ENCODE data around the gene CHN2.

CHN2 gene

DNA sequence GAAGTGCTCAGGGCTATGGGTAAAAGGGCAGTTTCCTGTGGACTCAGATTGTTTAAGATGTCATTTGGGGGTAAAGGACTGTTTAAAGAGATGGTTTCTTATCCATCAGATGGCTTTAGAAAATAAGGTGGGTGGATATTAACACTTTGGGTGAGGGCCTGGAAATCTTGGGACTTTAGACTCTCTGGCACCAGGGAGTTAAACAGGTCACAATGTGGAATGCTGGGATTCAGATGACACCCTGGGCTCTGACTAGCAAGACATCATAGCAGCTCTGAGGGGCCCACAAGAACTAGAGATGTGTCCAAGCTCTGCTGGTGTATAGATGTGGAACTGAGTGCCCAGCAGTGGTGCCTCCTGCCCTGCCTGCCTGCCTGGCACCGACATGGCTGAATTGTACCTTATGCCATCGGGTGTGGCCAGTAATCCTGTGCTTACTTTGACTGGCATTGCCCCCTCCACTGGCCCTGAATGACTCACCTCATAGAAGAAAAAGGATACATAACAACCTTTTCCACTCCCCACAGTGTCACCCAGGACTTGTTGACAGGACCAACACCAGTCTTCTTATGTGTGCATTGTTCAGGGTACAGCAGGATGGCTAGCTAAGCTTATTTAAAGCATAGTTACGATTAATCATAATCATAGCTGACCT lies 269.1 kb downstream of the CHN2 start:
- no peak for TF ChIP-seq TAF1 (IDR thresholded peaks at IDR 0.05; ENCODE audit: low read depth, low read length)
- no peak for TF ChIP-seq PAX5 (IDR thresholded peaks at IDR 0.05; ENCODE audit: insufficient read depth, low read length, severe bottlenecking)
- no peak for TF ChIP-seq SPI1 (IDR thresholded peaks at IDR 0.05; ENCODE audit: low read depth, low read length)
- no peak for TF ChIP-seq POU2F2 (IDR thresholded peaks at IDR 0.05; ENCODE audit: low read depth, low read length)
- TF ChIP-seq POLR2A (IDR thresholded peaks at IDR 0.05; ENCODE audit: low read depth, low read length): no peak
- no peak for TF ChIP-seq POLR2AphosphoS5 (IDR thresholded peaks at IDR 0.05; ENCODE audit: low read depth, low read length)
- DNase-seq (ENCODE audit: insufficient read length, low spot score): no peak
- no peak for FAIRE-seq

DNA sequence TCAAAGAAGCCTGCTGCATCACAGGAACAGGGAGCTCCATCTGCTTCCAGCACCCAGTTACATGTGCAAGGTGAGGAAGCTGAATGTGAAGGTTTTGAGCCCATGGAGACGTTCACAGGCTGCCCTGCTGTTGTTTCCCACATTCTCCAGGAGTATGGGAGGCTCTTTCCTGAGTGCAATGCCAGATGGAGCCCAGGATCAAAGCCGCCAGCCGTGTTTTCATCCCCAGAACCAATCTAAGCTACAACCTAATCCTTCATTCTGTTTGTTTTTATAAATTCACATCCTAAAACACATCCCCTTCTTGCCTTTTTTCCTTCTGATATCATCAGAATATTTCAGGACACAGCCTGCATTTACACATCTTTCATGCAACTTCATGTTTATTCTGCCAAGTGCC lies 270.2 kb downstream of the CHN2 start:
- TF ChIP-seq POU2F2 (IDR thresholded peaks at IDR 0.05; ENCODE audit: low read depth, low read length) (no peak), PAX5 (IDR thresholded peaks at IDR 0.05; ENCODE audit: insufficient read depth, low read length, severe bottlenecking) (no peak), POLR2AphosphoS5 (IDR thresholded peaks at IDR 0.05; ENCODE audit: low read depth, low read length) (no peak), POLR2A (IDR thresholded peaks at IDR 0.05; ENCODE audit: low read depth, low read length) (no peak), SPI1 (IDR thresholded peaks at IDR 0.05; ENCODE audit: low read depth, low read length) (no peak), TAF1 (IDR thresholded peaks at IDR 0.05; ENCODE audit: low read depth, low read length) (no peak)
- FAIRE-seq: no peak
- no peak for DNase-seq (ENCODE audit: insufficient read length, low spot score)

DNA sequence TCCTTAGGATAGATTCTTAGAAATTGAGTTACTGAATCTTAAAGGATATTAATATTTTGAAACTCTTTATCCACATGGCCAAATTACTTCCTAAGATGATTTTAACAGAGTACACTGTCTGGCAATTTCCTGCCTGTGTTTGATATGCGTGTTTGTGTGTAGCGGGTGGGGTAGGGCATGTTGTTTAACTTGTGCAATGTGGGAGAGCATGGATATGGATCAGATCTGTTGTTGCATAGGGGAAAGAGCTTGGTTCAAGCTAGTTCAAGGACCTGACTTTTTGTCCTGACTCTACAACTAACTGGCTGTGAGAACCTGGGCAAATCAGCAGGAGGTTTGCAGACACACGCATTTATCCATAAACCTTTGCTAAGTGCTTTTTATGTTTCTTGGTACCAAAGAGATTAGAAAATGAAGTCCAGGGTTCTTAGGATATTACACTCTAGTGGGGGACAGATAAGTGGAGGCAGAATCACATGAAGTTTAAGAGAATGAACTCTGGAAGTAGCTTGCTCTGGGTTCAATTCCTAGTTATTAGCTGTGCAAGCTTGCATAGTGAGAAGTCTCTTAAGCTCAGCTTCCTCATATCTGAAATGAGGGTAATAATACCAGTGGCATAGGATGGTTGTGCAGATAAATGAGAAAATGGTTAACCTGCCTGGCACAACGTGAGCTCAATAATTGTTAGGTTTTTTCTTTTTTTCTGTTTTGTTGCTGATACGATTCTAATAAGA lies 272.8 kb downstream of the CHN2 start:
- FAIRE-seq: no peak
- DNase-seq (ENCODE audit: insufficient read length, low spot score): no peak
- TF ChIP-seq POU2F2 (IDR thresholded peaks at IDR 0.05; ENCODE audit: low read depth, low read length) (no peak), POLR2A (IDR thresholded peaks at IDR 0.05; ENCODE audit: low read depth, low read length) (no peak), SPI1 (IDR thresholded peaks at IDR 0.05; ENCODE audit: low read depth, low read length) (no peak)

DNA sequence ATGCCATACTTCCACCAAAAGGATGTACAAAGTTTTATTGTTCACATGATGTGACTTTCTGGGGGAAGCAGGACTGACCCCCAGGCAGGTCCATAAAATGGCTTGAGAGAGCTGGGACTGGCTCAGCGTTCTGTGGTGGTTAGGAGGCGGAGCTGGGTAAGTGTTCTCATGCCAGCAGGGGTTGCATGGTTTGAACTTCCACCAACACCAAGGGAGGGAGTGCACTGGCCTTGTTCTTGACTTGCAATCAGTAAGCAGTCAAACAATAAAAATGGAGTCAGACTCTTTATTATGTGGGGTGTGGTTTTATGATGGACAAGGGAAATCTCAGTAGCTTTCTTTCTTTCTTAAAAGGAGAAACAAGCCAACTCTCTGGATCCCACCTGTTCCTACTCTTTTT lies 273.6 kb downstream of the CHN2 start:
- DNase-seq (ENCODE audit: insufficient read length, low spot score) (no peak), FAIRE-seq (no peak)
- TF ChIP-seq PAX5 (IDR thresholded peaks at IDR 0.05; ENCODE audit: insufficient read depth, low read length, severe bottlenecking) (no peak), TAF1 (IDR thresholded peaks at IDR 0.05; ENCODE audit: low read depth, low read length) (no peak), POLR2AphosphoS5 (IDR thresholded peaks at IDR 0.05; ENCODE audit: low read depth, low read length) (no peak), POLR2A (IDR thresholded peaks at IDR 0.05; ENCODE audit: low read depth, low read length) (no peak), POU2F2 (IDR thresholded peaks at IDR 0.05; ENCODE audit: low read depth, low read length) (no peak), SPI1 (IDR thresholded peaks at IDR 0.05; ENCODE audit: low read depth, low read length) (no peak)

DNA sequence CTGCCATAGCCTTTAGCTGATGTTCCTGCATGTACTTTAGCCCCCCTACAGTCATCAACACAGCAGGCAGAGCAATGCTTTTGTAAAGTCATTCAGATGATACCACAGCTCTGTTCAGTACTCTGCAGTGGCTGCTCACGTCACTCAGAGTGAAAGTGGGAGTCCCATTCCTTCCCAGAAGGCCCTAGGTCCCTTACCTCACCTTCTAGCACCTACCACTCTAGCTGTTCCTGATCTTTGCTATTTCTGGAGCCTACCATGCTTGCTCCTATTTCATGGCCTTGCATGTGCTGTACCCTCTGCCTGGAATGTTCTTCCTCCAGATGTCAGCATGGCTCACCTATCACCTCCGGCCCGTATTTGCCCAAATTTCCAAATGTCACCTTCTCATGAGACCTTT lies 274.7 kb downstream of the CHN2 start:
- no peak for FAIRE-seq

DNA sequence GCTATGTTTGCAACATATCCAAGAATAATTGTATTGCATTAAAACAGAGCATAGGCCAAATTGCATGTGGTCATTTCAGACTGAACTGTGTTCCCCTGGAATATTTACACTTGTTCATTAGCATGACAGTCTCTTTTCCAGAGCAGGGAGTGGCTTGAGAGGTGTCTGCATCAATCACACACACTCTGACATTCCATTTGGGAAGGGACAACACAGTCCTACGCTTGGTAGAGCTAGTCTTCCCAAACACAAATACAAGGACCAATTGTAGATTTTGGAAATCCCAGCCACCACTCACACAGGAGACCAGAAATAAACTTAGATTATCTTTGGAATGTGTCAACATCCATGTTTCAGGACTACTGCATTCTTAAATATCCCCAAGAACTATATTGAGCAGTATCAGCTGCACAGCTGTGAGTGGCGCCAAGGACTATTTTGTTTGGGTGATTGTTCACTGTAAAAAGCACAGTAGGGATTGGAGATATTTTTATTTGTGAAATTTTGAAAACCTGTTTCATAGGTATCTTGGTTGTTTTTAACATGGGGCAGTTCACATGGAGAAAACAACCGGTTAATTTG lies 275.5 kb downstream of the CHN2 start:
- TF ChIP-seq POLR2A (IDR thresholded peaks at IDR 0.05; ENCODE audit: low read depth, low read length) (no peak), PAX5 (IDR thresholded peaks at IDR 0.05; ENCODE audit: insufficient read depth, low read length, severe bottlenecking) (no peak), POU2F2 (IDR thresholded peaks at IDR 0.05; ENCODE audit: low read depth, low read length) (no peak), POLR2AphosphoS5 (IDR thresholded peaks at IDR 0.05; ENCODE audit: low read depth, low read length) (no peak), SPI1 (IDR thresholded peaks at IDR 0.05; ENCODE audit: low read depth, low read length) (no peak), TAF1 (IDR thresholded peaks at IDR 0.05; ENCODE audit: low read depth, low read length) (no peak)
- DNase-seq (ENCODE audit: insufficient read length, low spot score) (no peak), FAIRE-seq (no peak)

More for the DNA sequence above, 274.7 kb downstream of the CHN2 start:
- DNase-seq (ENCODE audit: insufficient read length, low spot score): no peak
- no peak for TF ChIP-seq SPI1 (IDR thresholded peaks at IDR 0.05; ENCODE audit: low read depth, low read length)
- TF ChIP-seq POLR2A (IDR thresholded peaks at IDR 0.05; ENCODE audit: low read depth, low read length): no peak
- no peak for TF ChIP-seq POU2F2 (IDR thresholded peaks at IDR 0.05; ENCODE audit: low read depth, low read length)
- TF ChIP-seq POLR2AphosphoS5 (IDR thresholded peaks at IDR 0.05; ENCODE audit: low read depth, low read length): no peak
- no peak for TF ChIP-seq TAF1 (IDR thresholded peaks at IDR 0.05; ENCODE audit: low read depth, low read length)
- no peak for TF ChIP-seq PAX5 (IDR thresholded peaks at IDR 0.05; ENCODE audit: insufficient read depth, low read length, severe bottlenecking)

DNA sequence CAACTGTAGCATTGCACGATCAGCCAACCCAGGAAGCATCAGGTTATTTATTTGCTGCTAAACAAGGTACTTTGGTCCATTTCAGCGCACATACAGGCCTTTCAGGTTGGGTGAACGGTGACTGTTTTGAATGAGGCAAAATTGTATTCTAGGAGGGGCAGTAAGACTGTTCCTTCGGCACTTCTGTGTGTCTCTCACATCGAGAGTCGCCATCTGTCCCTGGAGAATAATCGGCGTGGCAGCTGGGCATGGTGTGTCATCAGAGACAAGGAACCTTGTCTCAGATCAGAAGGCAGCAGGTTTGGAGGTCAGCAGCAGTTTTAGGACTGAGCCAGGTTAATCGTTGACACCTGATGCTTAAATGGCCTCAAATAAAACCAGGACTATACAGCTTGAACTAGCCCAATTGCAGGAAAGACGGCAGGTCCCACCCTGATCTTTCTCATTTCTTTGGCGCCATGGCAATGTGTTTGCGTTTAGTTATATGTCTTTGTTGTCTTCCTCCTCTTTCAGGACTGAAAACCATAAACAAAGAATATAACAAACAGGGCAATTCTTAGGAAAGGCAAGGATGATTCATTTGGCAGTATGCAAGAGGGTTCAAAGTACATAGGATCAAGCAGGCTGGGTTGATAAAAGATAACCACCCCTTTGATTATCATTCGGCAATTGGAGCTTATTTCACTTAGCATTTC lies 277.0 kb downstream of the CHN2 start:
- FAIRE-seq (no peak), DNase-seq (ENCODE audit: insufficient read length, low spot score) (no peak)
- TF ChIP-seq TAF1 (IDR thresholded peaks at IDR 0.05; ENCODE audit: low read depth, low read length) (no peak), POLR2AphosphoS5 (IDR thresholded peaks at IDR 0.05; ENCODE audit: low read depth, low read length) (no peak), POU2F2 (IDR thresholded peaks at IDR 0.05; ENCODE audit: low read depth, low read length) (no peak), PAX5 (IDR thresholded peaks at IDR 0.05; ENCODE audit: insufficient read depth, low read length, severe bottlenecking) (no peak), SPI1 (IDR thresholded peaks at IDR 0.05; ENCODE audit: low read depth, low read length) (no peak), POLR2A (IDR thresholded peaks at IDR 0.05; ENCODE audit: low read depth, low read length) (no peak)

DNA sequence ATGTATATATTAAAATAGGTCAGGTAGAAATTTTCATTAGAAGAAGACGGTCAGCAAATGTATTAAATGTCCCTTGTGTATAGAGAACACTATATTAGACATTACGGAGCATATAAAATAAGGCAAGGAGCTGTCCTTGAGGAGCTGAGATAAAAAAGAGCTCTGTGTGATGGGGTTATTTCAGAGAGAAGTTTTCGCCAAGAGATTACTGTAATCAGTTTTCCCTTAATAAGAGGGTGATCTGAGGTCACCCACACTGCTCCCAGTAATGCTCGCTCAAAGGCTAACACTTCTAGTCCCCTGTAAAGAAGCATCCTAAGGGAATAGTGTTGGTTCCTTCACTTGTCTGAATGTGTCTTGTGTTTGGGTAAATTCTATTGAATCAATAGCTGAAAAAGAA lies 282.3 kb downstream of the CHN2 start:
- TF ChIP-seq TAF1 (IDR thresholded peaks at IDR 0.05; ENCODE audit: low read depth, low read length) (no peak), SPI1 (IDR thresholded peaks at IDR 0.05; ENCODE audit: low read depth, low read length) (no peak), POU2F2 (IDR thresholded peaks at IDR 0.05; ENCODE audit: low read depth, low read length) (no peak), POLR2AphosphoS5 (IDR thresholded peaks at IDR 0.05; ENCODE audit: low read depth, low read length) (no peak), POLR2A (IDR thresholded peaks at IDR 0.05; ENCODE audit: low read depth, low read length) (no peak), PAX5 (IDR thresholded peaks at IDR 0.05; ENCODE audit: insufficient read depth, low read length, severe bottlenecking) (no peak)
- no peak for DNase-seq (ENCODE audit: insufficient read length, low spot score)
- FAIRE-seq: no peak

DNA sequence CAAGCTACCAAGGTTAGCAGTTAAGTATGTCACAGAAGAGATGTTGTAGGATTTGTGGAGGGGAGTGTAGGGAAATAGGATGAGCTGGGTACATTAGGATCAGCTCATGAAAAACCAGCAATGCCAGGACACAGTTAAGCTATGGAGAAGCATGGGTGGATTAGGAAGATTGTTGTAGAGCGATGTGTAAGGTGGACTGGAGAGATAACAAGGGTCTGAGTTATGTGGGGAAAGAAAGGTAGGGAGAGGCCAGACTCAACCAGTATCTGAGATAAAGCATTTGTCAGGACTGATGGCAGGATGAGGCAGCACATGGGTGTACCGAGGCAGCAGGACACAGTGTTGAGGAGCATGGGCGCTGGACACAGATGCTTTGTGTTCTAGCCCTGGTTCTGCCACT lies 283.7 kb downstream of the CHN2 start:
- DNase-seq (ENCODE audit: insufficient read length, low spot score): no peak
- no peak for FAIRE-seq
- TF ChIP-seq POU2F2 (IDR thresholded peaks at IDR 0.05; ENCODE audit: low read depth, low read length): no peak
- no peak for TF ChIP-seq TAF1 (IDR thresholded peaks at IDR 0.05; ENCODE audit: low read depth, low read length)
- no peak for TF ChIP-seq SPI1 (IDR thresholded peaks at IDR 0.05; ENCODE audit: low read depth, low read length)
- TF ChIP-seq PAX5 (IDR thresholded peaks at IDR 0.05; ENCODE audit: insufficient read depth, low read length, severe bottlenecking): no peak
- TF ChIP-seq POLR2A (IDR thresholded peaks at IDR 0.05; ENCODE audit: low read depth, low read length): no peak
- TF ChIP-seq POLR2AphosphoS5 (IDR thresholded peaks at IDR 0.05; ENCODE audit: low read depth, low read length): no peak
